ENCODE data around the gene MED1.

The MED1 gene

GRCh38 chr17:39365242-39365641, 85.8 kb downstream of the MED1 start:
- no peak for TF ChIP-seq CTCF (IDR thresholded peaks at IDR 0.05; ENCODE audit: low read depth, low read length)
- H3K4me3 ChIP-seq (ENCODE audit: low read depth, low read length), result no peak overlapping the region

GRCh38 chr17:39364236-39365025, 86.6 kb downstream of the MED1 start:
- H3K4me3 ChIP-seq (ENCODE audit: low read depth, low read length), result no peak overlapping the region
- no peak for TF ChIP-seq CTCF (IDR thresholded peaks at IDR 0.05; ENCODE audit: low read depth, low read length)

GRCh38 chr17:39361064-39361463, 90.0 kb downstream of the MED1 start:
- TF ChIP-seq CTCF (IDR thresholded peaks at IDR 0.05; ENCODE audit: low read depth, low read length), result no peak
- no peak overlapping the region for H3K4me3 ChIP-seq (ENCODE audit: low read depth, low read length)

GRCh38 chr17:39360537-39360936, 90.5 kb downstream of the MED1 start:
- no peak for TF ChIP-seq CTCF (IDR thresholded peaks at IDR 0.05; ENCODE audit: low read depth, low read length)
- no peak overlapping the region for H3K4me3 ChIP-seq (ENCODE audit: low read depth, low read length)

- no peak overlapping the region for H3K4me3 ChIP-seq (ENCODE audit: low read depth, low read length)
- no peak for TF ChIP-seq CTCF (IDR thresholded peaks at IDR 0.05; ENCODE audit: low read depth, low read length)
These were observed 91.1 kb downstream of the MED1 start for GRCh38 chr17:39359994-39360393.

- H3K4me3 ChIP-seq (ENCODE audit: low read depth, low read length), result no peak overlapping the region
- TF ChIP-seq CTCF (IDR thresholded peaks at IDR 0.05; ENCODE audit: low read depth, low read length), result no peak
These were observed 93.1 kb downstream of the MED1 start for GRCh38 chr17:39357986-39358385.

- no peak overlapping the region for H3K4me3 ChIP-seq (ENCODE audit: low read depth, low read length)
- TF ChIP-seq CTCF (IDR thresholded peaks at IDR 0.05; ENCODE audit: low read depth, low read length), result no peak
These were observed 93.6 kb downstream of the MED1 start for GRCh38 chr17:39357488-39357887.

All from WI38 (cell line).